GM06990 (cell line): ENCODE measurements around the gene SKIDA1.
A peak's percentile ranks its signal among the peaks of the same experiment; 100 is the strongest.

ENCODE experiments used
- DNase-seq: peaks from one replicate; pipeline ENCODE4 v3.0.0-alpha.2; 2011; ENCODE audit not compliant: insufficient read length; ENCODE audit errors: extremely low read depth
- H3K27me3 ChIP-seq: replicated peaks from 2 replicates; pipeline ENCODE4 v1.6.0; 2011; ENCODE audit warnings: low read length; ENCODE audit not compliant: control insufficient read depth, insufficient read depth
- H3K36me3 ChIP-seq: 2 replicates; pipeline ENCODE4 v1.5.1; 2011; ENCODE audit warnings: low read length; ENCODE audit not compliant: control insufficient read depth, insufficient read depth
- H3K4me3 ChIP-seq: replicated peaks from 2 replicates; pipeline ENCODE4 v1.5.1; 2011; ENCODE audit warnings: low read depth, mild to moderate bottlenecking, control low read depth, low read length
- TF ChIP-seq, protein P1 (sequence below): IDR thresholded peaks from 2 replicates; pipeline ENCODE4 v1.5.1; 2011; ENCODE audit warnings: low read length, control low read depth, mild to moderate bottlenecking, inconsistent platforms; ENCODE audit not compliant: insufficient read depth, poor library complexity, severe bottlenecking

SKIDA1 gene

DNA sequence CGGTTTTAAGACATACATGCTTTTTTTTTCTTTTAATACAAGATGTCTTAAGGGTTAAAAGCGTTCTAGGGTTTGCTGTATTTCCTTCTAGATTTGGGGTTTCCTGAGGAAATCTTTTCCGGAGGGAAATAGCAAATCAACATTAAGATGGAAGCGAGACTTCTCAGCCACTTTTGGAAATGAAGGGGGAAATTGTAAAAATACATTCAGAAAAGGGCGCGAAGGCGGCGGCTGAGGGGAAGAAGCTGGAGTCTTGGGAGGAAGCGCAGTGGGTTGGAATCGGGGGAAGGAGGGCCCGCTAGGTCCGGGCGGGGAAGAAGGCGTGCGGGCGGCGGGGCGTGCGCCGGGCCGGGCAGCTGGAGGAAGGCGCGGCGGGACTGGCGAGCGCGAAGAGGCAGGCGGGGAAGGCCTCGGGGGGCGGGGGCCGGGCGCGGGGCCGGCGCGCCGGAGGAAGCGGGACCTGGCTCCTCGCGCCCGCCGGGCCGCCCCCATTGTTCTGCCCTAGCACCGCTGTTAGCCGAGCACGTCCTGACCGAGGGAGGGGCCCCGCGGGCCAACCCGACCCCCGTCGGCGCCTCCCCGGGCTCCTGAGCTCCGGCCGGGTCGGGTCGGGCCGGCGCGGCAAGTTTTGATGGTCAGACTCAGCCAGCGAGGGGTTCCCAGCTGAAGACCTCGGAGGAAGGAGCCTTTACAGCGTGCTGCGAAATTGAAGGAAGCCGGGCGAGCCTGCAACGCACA, 1.5 kb upstream of the SKIDA1 start:
- peak; percentile 69 for DNase-seq
- H3K4me3 ChIP-seq = peak overlapping the region; percentile 60
- no peaks in the 10 kb centered on the region for H3K36me3 ChIP-seq

DNA sequence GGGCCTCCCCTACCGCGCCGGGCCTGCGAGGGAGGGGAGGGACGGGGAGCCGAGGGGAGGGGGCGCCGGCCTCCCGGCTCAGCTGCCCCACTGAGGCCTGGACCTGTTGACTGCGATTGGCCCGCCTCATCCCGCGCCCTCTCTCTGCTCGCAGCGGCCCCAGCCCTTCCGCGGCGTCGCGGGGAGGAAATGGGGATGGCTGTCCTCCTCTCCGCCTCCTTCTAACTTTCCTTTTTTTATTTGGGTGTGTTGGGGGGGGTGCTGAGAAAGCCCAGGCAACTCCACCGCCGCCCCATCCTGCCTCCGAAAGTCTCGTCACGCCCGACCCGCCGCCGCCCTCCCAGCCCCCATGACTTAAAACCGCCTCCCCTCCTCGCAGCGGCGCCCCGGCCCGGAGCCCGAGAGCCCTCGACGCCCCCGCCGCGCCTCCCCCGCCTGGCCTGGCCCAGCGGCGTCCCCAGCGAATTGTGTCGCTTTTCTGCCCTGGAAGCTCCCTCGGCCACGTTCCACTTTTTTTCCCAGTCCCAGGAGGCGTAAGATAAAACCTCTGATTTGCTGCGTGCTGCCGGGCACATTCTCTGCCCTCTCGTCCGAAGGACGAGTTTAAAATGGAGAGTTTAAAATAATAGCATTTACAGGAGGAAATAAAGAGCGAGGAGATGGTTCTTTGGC, 842 bp upstream of the SKIDA1 start:
- TF ChIP-seq, protein P1, sequence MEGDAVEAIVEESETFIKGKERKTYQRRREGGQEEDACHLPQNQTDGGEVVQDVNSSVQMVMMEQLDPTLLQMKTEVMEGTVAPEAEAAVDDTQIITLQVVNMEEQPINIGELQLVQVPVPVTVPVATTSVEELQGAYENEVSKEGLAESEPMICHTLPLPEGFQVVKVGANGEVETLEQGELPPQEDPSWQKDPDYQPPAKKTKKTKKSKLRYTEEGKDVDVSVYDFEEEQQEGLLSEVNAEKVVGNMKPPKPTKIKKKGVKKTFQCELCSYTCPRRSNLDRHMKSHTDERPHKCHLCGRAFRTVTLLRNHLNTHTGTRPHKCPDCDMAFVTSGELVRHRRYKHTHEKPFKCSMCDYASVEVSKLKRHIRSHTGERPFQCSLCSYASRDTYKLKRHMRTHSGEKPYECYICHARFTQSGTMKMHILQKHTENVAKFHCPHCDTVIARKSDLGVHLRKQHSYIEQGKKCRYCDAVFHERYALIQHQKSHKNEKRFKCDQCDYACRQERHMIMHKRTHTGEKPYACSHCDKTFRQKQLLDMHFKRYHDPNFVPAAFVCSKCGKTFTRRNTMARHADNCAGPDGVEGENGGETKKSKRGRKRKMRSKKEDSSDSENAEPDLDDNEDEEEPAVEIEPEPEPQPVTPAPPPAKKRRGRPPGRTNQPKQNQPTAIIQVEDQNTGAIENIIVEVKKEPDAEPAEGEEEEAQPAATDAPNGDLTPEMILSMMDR = no peak
- peak; percentile 74 for DNase-seq
- no peaks in the 10 kb centered on the region for H3K27me3 ChIP-seq
- no peaks in the 10 kb centered on the region for H3K36me3 ChIP-seq
- H3K4me3 ChIP-seq = peak overlapping the region; percentile 60

More for the DNA sequence above, 1.5 kb upstream of the SKIDA1 start:
- TF ChIP-seq, protein P1 = no peak
- no peaks in the 10 kb centered on the region for H3K27me3 ChIP-seq

DNA sequence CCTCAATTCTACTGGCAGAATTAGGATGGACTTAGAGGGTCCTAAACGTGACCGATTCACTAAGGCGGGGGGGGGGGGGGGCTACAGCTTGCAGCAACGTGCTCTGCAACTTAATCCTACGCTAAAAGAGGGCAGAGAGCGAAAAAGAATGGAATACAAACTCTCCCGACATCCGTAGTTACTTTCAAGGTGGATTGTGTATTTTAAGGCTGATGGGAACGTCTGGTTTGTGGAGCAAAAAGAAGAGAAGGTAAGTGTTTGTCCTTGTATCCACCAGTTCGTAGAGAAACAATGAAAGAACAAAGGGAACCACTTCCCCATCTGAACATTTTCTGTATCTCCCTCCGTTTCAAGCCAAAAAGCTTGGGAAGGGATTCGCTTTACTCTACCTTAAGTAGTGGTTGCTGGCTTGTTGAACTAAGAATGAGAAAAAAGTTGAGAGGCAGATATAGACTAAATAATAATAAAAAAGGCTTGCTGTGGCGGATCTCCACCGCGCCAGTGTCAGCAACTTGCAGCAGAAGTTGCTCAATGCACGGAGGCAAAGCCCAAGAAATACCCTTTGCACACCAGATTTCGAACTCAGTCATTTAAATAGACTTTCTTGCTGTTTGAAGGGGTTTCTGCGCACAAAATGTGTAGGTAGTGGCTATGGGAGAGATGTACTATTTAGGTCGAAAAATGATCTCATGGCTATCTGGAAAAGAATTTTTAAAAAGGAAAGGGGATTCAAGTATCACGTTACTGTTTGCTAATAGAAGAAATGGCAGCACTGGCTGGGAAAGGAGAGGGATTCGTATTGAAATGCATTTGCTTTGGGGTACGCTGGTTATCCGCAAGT, 736 bp downstream of the SKIDA1 start:
- Histone ChIP-seq H3K4me3 (peak overlapping the region; percentile 60), H3K36me3 (no peaks in the 10 kb centered on the region), H3K27me3 (no peaks in the 10 kb centered on the region)
- TF ChIP-seq, protein P1 = no peak
- DNase-seq = no peak

DNA sequence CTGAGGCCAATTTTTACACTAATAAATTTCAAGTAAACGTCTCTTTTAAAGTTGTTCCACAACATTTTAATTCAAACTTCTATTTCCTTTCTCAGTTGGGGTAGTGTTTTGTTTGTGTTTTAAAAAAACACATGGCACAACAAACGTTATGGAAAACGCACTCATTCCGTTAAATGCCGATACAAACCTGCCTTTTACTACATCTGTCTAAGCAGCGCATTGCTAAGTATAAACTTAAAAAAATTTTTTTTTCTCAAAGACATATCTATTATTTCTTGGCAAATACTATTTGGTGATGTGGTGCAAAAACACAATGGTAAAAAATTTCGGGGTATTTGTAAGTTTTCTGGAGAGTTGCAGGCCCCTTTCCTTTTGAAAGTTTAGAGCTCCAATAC, 1.4 kb downstream of the SKIDA1 start:
- no peak for DNase-seq
- Histone ChIP-seq H3K4me3 (no peak overlapping the region), H3K27me3 (no peaks in the 10 kb centered on the region), H3K36me3 (no peaks in the 10 kb centered on the region)
- TF ChIP-seq, protein P1 = no peak

DNA sequence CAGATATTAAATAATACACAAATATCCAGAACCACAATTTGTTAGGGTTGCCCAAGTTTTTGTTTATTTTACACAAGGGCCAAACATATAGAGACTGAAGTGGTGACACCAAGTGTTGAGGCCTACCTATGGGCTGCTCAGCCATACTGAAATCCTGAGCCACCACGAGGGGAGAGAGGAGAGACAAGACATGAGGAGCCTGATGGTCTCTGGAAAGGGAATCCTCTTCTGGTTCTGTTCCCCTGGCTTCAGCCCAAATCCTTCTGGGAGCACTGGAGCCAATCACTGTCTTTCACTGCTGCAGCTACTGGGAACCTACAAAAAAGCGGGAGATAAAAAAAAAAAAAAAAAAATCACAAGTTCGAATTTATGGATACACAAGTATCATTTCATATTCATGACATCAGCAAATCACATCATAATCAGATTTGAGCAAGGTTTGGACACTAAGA, 1.9 kb downstream of the SKIDA1 start:
- H3K4me3 ChIP-seq = no peak overlapping the region
- H3K27me3 ChIP-seq = no peaks in the 10 kb centered on the region
- no peaks in the 10 kb centered on the region for H3K36me3 ChIP-seq
- DNase-seq = no peak
- TF ChIP-seq, protein P1 = no peak
